IMR-90 (cell line): Measurements from ENCODE around the gene ADGRL1. TPM values are rescaled to one million over a fixed set of nuclear protein-coding genes. Genes with fewer than 3 reads are reported as not detected.

Source experiments
- ATAC-seq: fragments of 200-7000 bp; cut with Tn5 transposase; 2 replicates; pipeline ENCODE4 v1.9.1; 2020; ENCODE audit warnings: low read depth, mild to moderate bottlenecking, moderate library complexity
- BruUV-seq: library from RNA; stranded (reverse); fragments of 400-500 nt; replicated peaks from 2 replicates; lab custom pipeline; 2021; lab: Mats Ljungman, UMichigan
- CTCF ChIA-PET: fragments of 300-600 bp; formaldehyde crosslinking; extraction: SDS; loops from one replicate; lab custom pipeline; 2021; ENCODE audit warnings: antibody characterized with exemption; lab: Yijun Ruan, JAX
- POLR2A ChIA-PET: fragments of 300-600 bp; sonication (Branson Sonifier 250); formaldehyde crosslinking; loops from one replicate; lab custom pipeline; 2022; ENCODE audit warnings: antibody characterized with exemption; ENCODE audit not compliant: unreplicated experiment; lab: Charles Lee
- DNase-seq: peaks from one replicate; pipeline ENCODE4 v3.0.0; 2013
- H2AFZ ChIP-seq: replicated peaks from 2 replicates; pipeline ENCODE3; 2013; ENCODE audit warnings: low read length, mild to moderate bottlenecking; ENCODE audit not compliant: poor library complexity
- H2AK5ac ChIP-seq: 2 replicates; pipeline ENCODE4 v1.6.1; 2013; ENCODE audit warnings: low read depth, low read length, inconsistent platforms
- H2AK9ac ChIP-seq: replicated peaks from 2 replicates; pipeline ENCODE3; 2013; ENCODE audit warnings: mild to moderate bottlenecking, low read depth, low read length, moderate library complexity; ENCODE audit not compliant: poor library complexity
- H2BK120ac ChIP-seq: 2 replicates; pipeline ENCODE4 v1.6.1; 2013; ENCODE audit warnings: low read depth, low read length, inconsistent platforms
- H2BK15ac ChIP-seq: 3 replicates; pipeline ENCODE4 v1.6.1; 2013; ENCODE audit warnings: low read depth, low read length, inconsistent platforms
- H2BK20ac ChIP-seq: 2 replicates; pipeline ENCODE4 v1.6.1; 2013; ENCODE audit warnings: low read depth, mild to moderate bottlenecking, inconsistent platforms, low read length, moderate library complexity
- H2BK5ac ChIP-seq: 2 replicates; pipeline ENCODE4 v1.6.1; 2013; ENCODE audit warnings: mild to moderate bottlenecking, low read depth, low read length, inconsistent platforms; ENCODE audit not compliant: poor library complexity, severe bottlenecking
- H3K14ac ChIP-seq: replicated peaks from 2 replicates; pipeline ENCODE4 v1.6.1; 2013; ENCODE audit warnings: low read depth, low read length, inconsistent platforms
- H3K18ac ChIP-seq: 2 replicates; pipeline ENCODE4 v1.6.1; 2013; ENCODE audit warnings: low read depth, low read length, control low read depth
- H3K23ac ChIP-seq: 2 replicates; pipeline ENCODE4 v1.6.1; 2013; ENCODE audit warnings: low read depth, low read length, inconsistent platforms
- H3K27ac ChIP-seq: 2 replicates; pipeline ENCODE4 v1.5.1; 2013; ENCODE audit warnings: mild to moderate bottlenecking, control low read depth, low read length; ENCODE audit not compliant: insufficient read depth
- H3K27me3 ChIP-seq: 2 replicates; pipeline ENCODE4 v1.6.1; 2013; ENCODE audit warnings: low read length; ENCODE audit not compliant: control insufficient read depth, insufficient read depth
- H3K36me3 ChIP-seq: 2 replicates; pipeline ENCODE4 v1.6.1; 2013; ENCODE audit warnings: low read length, mixed read lengths; ENCODE audit not compliant: control insufficient read depth, insufficient read depth
- H3K4ac ChIP-seq: 2 replicates; pipeline ENCODE4 v1.6.1; 2013; ENCODE audit warnings: low read depth, low read length, inconsistent platforms
- H3K4me1 ChIP-seq: 2 replicates; pipeline ENCODE4 v1.6.1; 2013; ENCODE audit warnings: low read length, mixed read lengths; ENCODE audit not compliant: control insufficient read depth, insufficient read depth
- H3K4me2 ChIP-seq: 2 replicates; pipeline ENCODE4 v1.6.1; 2013; ENCODE audit warnings: low read depth, mild to moderate bottlenecking, control low read depth, low read length, moderate library complexity
- H3K4me3 ChIP-seq: 2 replicates; pipeline ENCODE4 v1.5.1; 2013; ENCODE audit warnings: low read depth, mild to moderate bottlenecking, control low read depth, low read length, moderate library complexity; ENCODE audit not compliant: insufficient read depth
- H3K56ac ChIP-seq: 2 replicates; pipeline ENCODE4 v1.6.1; 2013; ENCODE audit warnings: low read length, inconsistent platforms; ENCODE audit not compliant: insufficient read depth; ENCODE audit errors: extremely low read depth
- H3K79me1 ChIP-seq, 2 experiments: 2 replicates each; pipeline ENCODE4 v1.6.1; 2013; ENCODE audit warnings: low read length in 2 of 2, inconsistent platforms in 1 of 2, low read depth in 1 of 2
- H3K9ac ChIP-seq: 2 replicates; pipeline ENCODE4 v1.6.1; 2013; ENCODE audit warnings: low read depth, low read length, control low read depth
- H3K9me1 ChIP-seq: 2 replicates; pipeline ENCODE4 v1.6.1; 2013; ENCODE audit warnings: low read length, inconsistent platforms; ENCODE audit not compliant: insufficient read depth
- H3K9me3 ChIP-seq: 2 replicates; pipeline ENCODE4 v1.6.1; 2013; ENCODE audit warnings: low read length; ENCODE audit not compliant: control insufficient read depth, insufficient read depth
- H4K20me1 ChIP-seq: 2 replicates; pipeline ENCODE4 v1.6.1; 2013; ENCODE audit warnings: low read length, inconsistent platforms; ENCODE audit not compliant: insufficient read depth
- H4K5ac ChIP-seq: 2 replicates; pipeline ENCODE4 v1.6.1; 2013; ENCODE audit warnings: mild to moderate bottlenecking, low read depth, low read length, control low read depth
- H4K8ac ChIP-seq, 2 experiments: 2 replicates each; pipeline ENCODE4 v1.6.1; 2013; ENCODE audit warnings: low read depth in 2 of 2, low read length in 2 of 2, control low read depth in 1 of 2, inconsistent platforms in 1 of 2
- H4K91ac ChIP-seq: 2 replicates; pipeline ENCODE4 v1.6.1; 2013; ENCODE audit warnings: low read depth, low read length, inconsistent platforms; ENCODE audit not compliant: insufficient read depth
- BHLHE40 ChIP-seq: fragments of 150-350 bp; IDR thresholded peaks from 2 replicates; pipeline ENCODE4 v1.6.1; 2016; ENCODE audit warnings: mild to moderate bottlenecking, low read depth, low read length
- CEBPB ChIP-seq: IDR thresholded peaks from 2 replicates; pipeline ENCODE4 v1.6.1; 2012; ENCODE audit warnings: low read depth, low read length, improper control_type of control experiment
- CHD1 ChIP-seq: IDR thresholded peaks from 2 replicates; pipeline ENCODE4 v1.6.1; 2012; ENCODE audit warnings: low read depth, low read length, improper control_type of control experiment
- CTCF ChIP-seq: conservative IDR thresholded peaks from 2 replicates; pipeline ENCODE4 v1.5.1; 2012; ENCODE audit warnings: mild to moderate bottlenecking, low read depth, low read length, improper control_type of control experiment
- FOS ChIP-seq: fragments of 150-350 bp; IDR thresholded peaks from 2 replicates; pipeline ENCODE4 v1.6.1; 2016; ENCODE audit warnings: low read depth, low read length
- MAFK ChIP-seq: IDR thresholded peaks from 2 replicates; pipeline ENCODE4 v1.6.1; 2012; ENCODE audit warnings: low read depth, low read length, improper control_type of control experiment
- MAZ ChIP-seq: IDR thresholded peaks from 2 replicates; pipeline ENCODE4 v1.6.1; 2012; ENCODE audit warnings: low read depth, mild to moderate bottlenecking, low read length, improper control_type of control experiment, moderate library complexity, borderline replicate concordance
- MXI1 ChIP-seq: IDR thresholded peaks from 2 replicates; pipeline ENCODE4 v1.6.1; 2012; ENCODE audit warnings: low read depth, mild to moderate bottlenecking, low read length, moderate library complexity, borderline replicate concordance
- NFE2L2 ChIP-seq: fragments of 150-350 bp; IDR thresholded peaks from 2 replicates; pipeline ENCODE4 v1.6.1; 2016; ENCODE audit warnings: low read depth, mild to moderate bottlenecking, low read length
- POLR2A ChIP-seq: IDR thresholded peaks from 2 replicates; pipeline ENCODE4 v1.6.1; 2012; ENCODE audit warnings: mild to moderate bottlenecking, low read depth, low read length
- RAD21 ChIP-seq: IDR thresholded peaks from 2 replicates; pipeline ENCODE4 v1.6.1; 2012; ENCODE audit warnings: low read length, improper control_type of control experiment
- RCOR1 ChIP-seq: IDR thresholded peaks from 2 replicates; pipeline ENCODE4 v1.6.1; 2012; ENCODE audit warnings: mild to moderate bottlenecking, low read length, improper control_type of control experiment; ENCODE audit not compliant: insufficient replicate concordance
- RFX5 ChIP-seq: IDR thresholded peaks from 2 replicates; pipeline ENCODE4 v1.8.0; 2012; ENCODE audit warnings: low read depth, mild to moderate bottlenecking, low read length, moderate library complexity
- SMC3 ChIP-seq: fragments of 150-350 bp; IDR thresholded peaks from 2 replicates; pipeline ENCODE4 v1.6.1; 2016; ENCODE audit warnings: low read depth, mild to moderate bottlenecking, antibody characterized with exemption, low read length, moderate library complexity
- WGBS, 2 experiments: methylation state at CpG; one replicate each; pipeline versions ENCODE4 v1.1.5 to v1.1.7; 2013; ENCODE audit warnings: missing lambda C conversion rate in 2 of 2; ENCODE audit not compliant: insufficient read length in 1 of 2; ENCODE audit errors: extremely low coverage in 2 of 2; 5-methylcytosine and 5-hydroxymethylcytosine counted together
- dilution Hi-C: fragments of 300-500 bp; cut with HindIII; formaldehyde crosslinking; loops from one replicate; pipeline ENCODE4 v1.14.3; 2018; ENCODE audit warnings: low sequenced_read_pairs; ENCODE audit not compliant: unreplicated experiment
- in situ Hi-C: fragments of 300-500 bp; cut with MboI; formaldehyde crosslinking; loops from 3 replicates; pipeline ENCODE4 v1.14.3; 2019; ENCODE audit warnings: low sequenced_read_pairs, inconsistent platforms, mixed read lengths
- intact Hi-C: fragments of 100-400 bp; cut with micrococcal nuclease; formaldehyde crosslinking; loops from 2 replicates; pipeline ENCODE4 v1.10.0; 2022
- polyA plus RNA-seq, 3 experiments: library from polyadenylated mRNA; depleted of rRNA; stranded (reverse); fragments of >200 nt; gene quantifications; 2 replicates each; pipeline ENCODE4 v1.2.3, GENCODE V29; 2012; ENCODE audit warnings: low replicate concordance in 1 of 3
- total RNA-seq: library from RNA; depleted of rRNA; stranded (reverse); fragments of >200 nt; gene quantifications from 2 replicates; pipeline ENCODE4 v1.2.3, GENCODE V29; 2012
- TF ChIP-seq, protein P1 (sequence below): fragments of 150-350 bp; IDR thresholded peaks from 2 replicates; pipeline ENCODE4 v1.6.1; 2016; ENCODE audit warnings: low read depth, mild to moderate bottlenecking, low read length, moderate library complexity, borderline replicate concordance
- TF ChIP-seq, protein P2 (sequence below): fragments of 150-350 bp; IDR thresholded peaks from 2 replicates; pipeline ENCODE4 v1.6.1; 2017; ENCODE audit warnings: mild to moderate bottlenecking, antibody characterized with exemption, low read length, low read depth

ADGRL1 gene
- total and polyA plus RNA-seq, 2 of the 4 experiments (the other 2 are of a cell fraction), result 0.72 to 2.2 TPM

DNA sequence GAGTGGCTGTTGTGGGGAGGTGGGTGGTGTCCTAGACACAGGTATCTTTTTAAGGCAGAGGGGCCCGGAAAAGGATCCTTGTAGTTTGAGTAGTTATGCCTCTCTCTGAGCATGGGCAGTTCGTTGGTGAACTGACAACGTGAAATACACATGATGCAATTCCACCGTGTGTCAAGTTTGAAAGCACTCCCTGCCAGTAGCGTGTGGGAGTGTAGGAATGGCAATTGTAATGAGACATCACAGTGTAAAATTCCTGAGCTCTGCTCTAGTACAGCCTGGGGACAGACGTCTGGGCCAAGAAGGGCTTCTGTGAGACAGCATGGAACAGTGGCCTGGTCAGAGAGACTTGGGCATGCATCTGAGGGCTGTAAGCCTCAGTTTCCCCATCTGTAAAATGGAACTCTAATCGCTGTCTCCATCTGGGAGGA, 59.2 kb downstream of the ADGRL1 start:
- H3K9me3 ChIP-seq, result no peaks in the 10 kb centered on the region
- H3K23ac ChIP-seq, result no peak overlapping the region
- H3K4ac ChIP-seq, result 0 out of 2 replicates have a peak overlapping the region, but pooled peaks have one; percentile 50
- H4K91ac ChIP-seq, result no peak overlapping the region
- no peak overlapping the region for H3K56ac ChIP-seq
- peak overlapping the region in 1 of 2 experiments; percentile 71; a peak in 2 of 4 replicates for H4K8ac ChIP-seq
- no peak overlapping the region for H3K9ac ChIP-seq
- no peak overlapping the region for H2BK15ac ChIP-seq
- H3K27ac ChIP-seq, result no peak overlapping the region
- no peak overlapping the region for H3K14ac ChIP-seq
- H3K27me3 ChIP-seq, result no peaks in the 10 kb centered on the region
- no peak overlapping the region for H2AFZ ChIP-seq
- no TSS peak for BruUV-seq
- TF ChIP-seq POLR2A (no peak), SMC3 (no peak), BHLHE40 (no peak), FOS (no peak), CEBPB (peak; percentile 98), RAD21 (no peak), RCOR1 (peak; percentile 88), MAZ (no peak), MXI1 (peak; percentile 85), MAFK (no peak), CTCF (no peak), NFE2L2 (no peak), RFX5 (no peak), CHD1 (no peak)
- TF ChIP-seq, protein P1, sequence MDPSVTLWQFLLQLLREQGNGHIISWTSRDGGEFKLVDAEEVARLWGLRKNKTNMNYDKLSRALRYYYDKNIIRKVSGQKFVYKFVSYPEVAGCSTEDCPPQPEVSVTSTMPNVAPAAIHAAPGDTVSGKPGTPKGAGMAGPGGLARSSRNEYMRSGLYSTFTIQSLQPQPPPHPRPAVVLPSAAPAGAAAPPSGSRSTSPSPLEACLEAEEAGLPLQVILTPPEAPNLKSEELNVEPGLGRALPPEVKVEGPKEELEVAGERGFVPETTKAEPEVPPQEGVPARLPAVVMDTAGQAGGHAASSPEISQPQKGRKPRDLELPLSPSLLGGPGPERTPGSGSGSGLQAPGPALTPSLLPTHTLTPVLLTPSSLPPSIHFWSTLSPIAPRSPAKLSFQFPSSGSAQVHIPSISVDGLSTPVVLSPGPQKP, result no peak
- TF ChIP-seq, protein P2, sequence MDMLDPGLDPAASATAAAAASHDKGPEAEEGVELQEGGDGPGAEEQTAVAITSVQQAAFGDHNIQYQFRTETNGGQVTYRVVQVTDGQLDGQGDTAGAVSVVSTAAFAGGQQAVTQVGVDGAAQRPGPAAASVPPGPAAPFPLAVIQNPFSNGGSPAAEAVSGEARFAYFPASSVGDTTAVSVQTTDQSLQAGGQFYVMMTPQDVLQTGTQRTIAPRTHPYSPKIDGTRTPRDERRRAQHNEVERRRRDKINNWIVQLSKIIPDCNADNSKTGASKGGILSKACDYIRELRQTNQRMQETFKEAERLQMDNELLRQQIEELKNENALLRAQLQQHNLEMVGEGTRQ, result no peak
- dilution Hi-C loops, result no loop called here
- no peak overlapping the region for H4K5ac ChIP-seq
- no peak overlapping the region for H3K18ac ChIP-seq
- DNase-seq, result peak; percentile 84
- ChIA-PET POLR2A (no interaction called here), CTCF (interaction anchor here (1.6 kb wide), 2 partner anchors 10 to 38 kb away, joined by 3 to 5 read pairs; partner anchors contain the start of gene ASF1B)
- H3K79me1 ChIP-seq, result peaks cover 20 to 28% of the 10 kb centered on the region in 2 experiments
- no peak overlapping the region for H2AK5ac ChIP-seq
- H2BK120ac ChIP-seq, result peak overlapping the region; percentile 51
- H2BK20ac ChIP-seq, result no peak overlapping the region
- no peaks in the 10 kb centered on the region for H3K36me3 ChIP-seq
- H2BK5ac ChIP-seq, result no peak overlapping the region
- peaks cover 5% of the 10 kb centered on the region; the same call in 1 of the 2 replicates for H3K4me1 ChIP-seq
- in situ Hi-C loops, result no loop called here
- peaks cover 2% of the 10 kb centered on the region; the same call in 1 of the 2 replicates for H3K9me1 ChIP-seq
- H4K20me1 ChIP-seq, result peaks cover 14% of the 10 kb centered on the region; the same call in 1 of the 2 replicates
- peak overlapping the region; percentile 46 for H2AK9ac ChIP-seq
- H3K4me2 ChIP-seq, result no peak overlapping the region
- ATAC-seq, result peak; percentile 60
- intact Hi-C loops, result no loop called here
- no peak overlapping the region for H3K4me3 ChIP-seq
- WGBS, 2 experiments, result 22% methylated on average over 5 of the region's 7 CpGs; no CpG with 5 or more reads in 1 of the 2 experiments
